Mucosa of descending colon (tissue), 3 donors: ENCODE results near the gene DOC2A. TPM values are rescaled to one million over a fixed set of nuclear protein-coding genes. Genes with fewer than 3 reads are reported as not detected.

Source experiments
- ATAC-seq: fragments of 200-7000 bp; cut with Tn5 transposase; one replicate; pipeline ENCODE4 v1.9.1; 2020; ENCODE audit warnings: mild to moderate bottlenecking, moderate library complexity
- DNase-seq, 3 donors: peaks; one replicate each; pipeline ENCODE4 v3.0.0-alpha.2; 2020
- H3K36me3 ChIP-seq: fragments of 200-600 bp; one replicate; pipeline ENCODE4 v1.8.0; 2021; ENCODE audit warnings: low read depth, mild to moderate bottlenecking
- H3K4me1 ChIP-seq: fragments of 200-600 bp; one replicate; pipeline ENCODE4 v1.8.0; 2021; ENCODE audit warnings: low read depth, mild to moderate bottlenecking
- H3K4me3 ChIP-seq: fragments of 200-600 bp; one replicate; pipeline ENCODE4 v1.8.0; 2021; ENCODE audit warnings: mild to moderate bottlenecking
- H3K9me3 ChIP-seq: fragments of 200-600 bp; one replicate; pipeline ENCODE4 v1.8.0; 2021; ENCODE audit warnings: mild to moderate bottlenecking
- intact Hi-C, 2 donors: fragments of 100-400 bp; cut with DNase I in 1 of 2; cut with micrococcal nuclease in 1 of 2; formaldehyde crosslinking; loops; one replicate each; pipeline versions ENCODE4 v1.11.0 to v1.11.1; 2022; cut with DNase I, micrococcal nuclease
- total RNA-seq, 3 donors: library from RNA; stranded (reverse); fragmentation: NEBNext Ultra II Directional in 2 of 3; extraction: Animal tissue kit (Norgen Biotek cat#: 25700) in 2 of 3; gene quantifications; one replicate each; pipeline versions ENCODE4 v1.2.1 to v1.2.4, GENCODE V29; 2021 to 2023
- TF ChIP-seq, protein P1 (sequence below): fragments of 200-600 bp; IDR thresholded peaks from one replicate; pipeline ENCODE4 v1.8.0; 2022; ENCODE audit warnings: antibody characterized with exemption, mild to moderate bottlenecking
- donor health status: DM: no; HTN: no; CAD: no; lungs with moderate emphysema.
- donor health status: DM: no; HTN: no; CAD: no.
- donor health status: DM: no; HTN: yes; CAD: no.

DOC2A gene
- total RNA-seq, 3 donors from 2014 or later: 5.2 to 16.8 (median 7.5) TPM

DNA sequence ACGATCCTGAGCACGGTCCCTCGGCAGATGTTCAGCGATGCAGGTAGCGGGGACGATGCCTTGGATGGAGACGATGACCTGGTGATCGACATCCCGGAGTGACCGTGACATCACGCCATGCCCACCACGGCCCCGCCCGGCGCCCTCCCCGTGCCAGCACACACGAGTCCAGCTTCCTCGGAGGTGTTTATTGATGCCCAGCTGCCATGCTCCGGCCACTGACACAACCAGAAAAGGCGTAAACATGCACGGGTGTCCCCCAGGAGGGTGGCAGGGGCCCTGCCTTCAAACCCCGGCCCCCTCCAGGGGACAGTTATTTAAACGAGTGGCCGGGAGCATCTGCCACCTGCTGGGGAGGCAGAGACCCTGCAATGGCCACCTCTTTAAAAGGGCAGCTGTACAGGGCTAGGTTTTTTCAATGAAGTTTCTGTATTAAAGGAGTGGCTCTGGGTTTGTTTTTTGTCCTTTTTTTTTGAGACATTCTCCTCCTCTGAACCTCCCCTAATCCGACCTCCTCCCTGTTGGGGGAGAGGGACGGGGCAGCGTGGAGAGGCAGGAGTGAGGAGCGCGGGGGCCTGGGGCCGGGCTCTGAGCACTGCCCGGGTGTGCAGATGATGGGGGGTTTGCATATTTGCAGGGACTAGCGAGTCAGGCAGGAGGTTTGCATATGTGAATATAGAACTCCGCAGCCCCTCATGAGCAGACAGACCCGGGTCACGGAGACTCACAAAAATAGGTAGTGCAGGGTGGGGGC is 5.3 kb downstream of the DOC2A start:
- Histone ChIP-seq H3K4me1 (peaks cover 2% of the 10 kb centered on the region), H3K4me3 (no peak overlapping the region), H3K9me3 (no peaks in the 10 kb centered on the region), H3K36me3 (no peaks in the 10 kb centered on the region)
- intact Hi-C loops: no loop called here
- DNase-seq (peak in 1 of 3 donors; percentile 45), ATAC-seq (peak; percentile 70)
- TF ChIP-seq, protein P1, sequence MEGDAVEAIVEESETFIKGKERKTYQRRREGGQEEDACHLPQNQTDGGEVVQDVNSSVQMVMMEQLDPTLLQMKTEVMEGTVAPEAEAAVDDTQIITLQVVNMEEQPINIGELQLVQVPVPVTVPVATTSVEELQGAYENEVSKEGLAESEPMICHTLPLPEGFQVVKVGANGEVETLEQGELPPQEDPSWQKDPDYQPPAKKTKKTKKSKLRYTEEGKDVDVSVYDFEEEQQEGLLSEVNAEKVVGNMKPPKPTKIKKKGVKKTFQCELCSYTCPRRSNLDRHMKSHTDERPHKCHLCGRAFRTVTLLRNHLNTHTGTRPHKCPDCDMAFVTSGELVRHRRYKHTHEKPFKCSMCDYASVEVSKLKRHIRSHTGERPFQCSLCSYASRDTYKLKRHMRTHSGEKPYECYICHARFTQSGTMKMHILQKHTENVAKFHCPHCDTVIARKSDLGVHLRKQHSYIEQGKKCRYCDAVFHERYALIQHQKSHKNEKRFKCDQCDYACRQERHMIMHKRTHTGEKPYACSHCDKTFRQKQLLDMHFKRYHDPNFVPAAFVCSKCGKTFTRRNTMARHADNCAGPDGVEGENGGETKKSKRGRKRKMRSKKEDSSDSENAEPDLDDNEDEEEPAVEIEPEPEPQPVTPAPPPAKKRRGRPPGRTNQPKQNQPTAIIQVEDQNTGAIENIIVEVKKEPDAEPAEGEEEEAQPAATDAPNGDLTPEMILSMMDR: peak; percentile 76

DNA sequence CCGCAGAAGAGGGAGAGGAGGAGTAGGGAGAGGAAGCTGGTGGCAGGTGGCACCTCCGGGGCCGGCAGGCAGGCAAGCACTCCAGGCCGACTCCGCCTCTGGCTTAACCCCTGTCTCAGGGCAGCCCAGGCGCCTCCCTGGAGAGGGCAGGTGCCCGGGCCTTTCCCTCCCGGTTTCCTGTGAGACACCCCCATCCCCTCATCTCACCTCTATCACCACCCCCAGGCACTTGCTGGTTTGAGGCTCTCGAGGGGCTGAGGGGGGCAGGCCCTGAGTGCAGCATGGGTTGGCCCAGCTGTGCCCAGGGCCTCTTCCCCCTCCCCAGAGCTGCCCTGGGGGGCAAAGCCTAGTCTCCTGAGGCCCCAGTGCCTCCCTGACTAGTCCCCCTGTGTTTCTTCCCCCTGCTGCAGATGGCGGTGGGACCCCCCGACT is 6.0 kb downstream of the DOC2A start:
- TF ChIP-seq, protein P1: no peak
- Histone ChIP-seq H3K36me3 (no peaks in the 10 kb centered on the region), H3K4me1 (no peaks in the 10 kb centered on the region), H3K4me3 (no peak overlapping the region), H3K9me3 (no peaks in the 10 kb centered on the region)
- DNase-seq (no peak), ATAC-seq (peak; percentile 54)
- intact Hi-C loops: no loop called here

DNA sequence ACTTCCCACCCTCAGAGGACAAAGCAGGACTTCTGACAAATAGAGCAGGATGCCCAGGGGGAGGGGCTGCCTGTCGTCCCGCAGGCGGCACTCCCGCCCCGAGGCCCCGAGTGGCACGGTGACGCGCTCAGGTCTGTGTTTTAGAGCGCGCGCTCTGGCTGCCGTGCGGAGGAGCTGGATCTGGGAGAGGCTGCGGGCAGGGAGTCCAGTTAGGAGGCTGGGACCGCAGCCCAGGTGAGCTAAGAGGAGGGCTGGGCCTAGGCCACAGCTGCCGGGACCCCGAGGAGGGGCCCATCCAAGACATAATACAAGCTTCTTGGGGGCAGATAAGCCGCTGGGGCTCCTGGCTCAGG is 6.4 kb downstream of the DOC2A start:
- Histone ChIP-seq H3K4me3 (no peak overlapping the region), H3K36me3 (no peaks in the 10 kb centered on the region), H3K4me1 (no peaks in the 10 kb centered on the region), H3K9me3 (no peaks in the 10 kb centered on the region)
- TF ChIP-seq, protein P1: no peak
- ATAC-seq (peak; percentile 21), DNase-seq (no peak)
- intact Hi-C loops: no loop called here

DNA sequence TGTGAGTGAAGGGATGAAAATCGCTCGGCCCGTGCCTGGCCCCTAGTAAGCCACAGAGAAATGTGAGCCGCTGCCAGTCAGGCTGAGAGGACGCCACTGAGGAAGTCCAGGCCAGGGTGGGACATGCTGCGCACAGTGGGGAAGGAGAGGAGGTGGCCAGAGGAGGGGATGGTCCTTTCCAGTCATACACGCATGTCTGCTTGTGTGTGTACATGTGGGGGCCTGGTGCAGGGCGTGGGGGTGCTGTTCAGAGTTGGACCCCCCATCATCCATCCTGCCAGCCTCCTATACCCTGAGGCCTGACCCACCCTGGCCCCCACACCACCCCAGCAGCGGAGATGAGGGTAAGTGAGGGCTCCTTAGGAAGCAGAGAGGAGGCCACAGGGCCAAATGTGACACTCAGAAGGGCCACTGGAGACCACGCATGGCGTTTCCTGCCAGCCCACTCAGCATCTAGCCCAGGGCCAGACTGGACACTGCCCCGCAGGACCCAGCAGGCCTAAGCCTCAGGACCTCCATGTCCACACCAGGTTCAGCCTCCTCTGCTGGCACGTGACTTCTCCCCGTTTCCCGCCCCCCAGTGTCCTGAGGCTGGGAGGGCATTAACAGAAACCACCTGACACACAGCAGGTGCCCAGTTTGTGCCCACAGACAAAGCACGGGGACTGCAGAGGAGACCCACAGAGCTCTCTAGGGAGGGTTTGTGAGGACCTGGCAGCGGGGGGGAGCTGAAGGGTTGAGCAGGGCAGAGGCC is 7.0 kb downstream of the DOC2A start:
- Histone ChIP-seq H3K4me3 (no peak overlapping the region), H3K4me1 (no peaks in the 10 kb centered on the region), H3K36me3 (no peaks in the 10 kb centered on the region), H3K9me3 (no peaks in the 10 kb centered on the region)
- intact Hi-C loops: no loop called here
- TF ChIP-seq, protein P1: no peak
- no peak for DNase-seq
- no peak for ATAC-seq

- TF ChIP-seq, protein P1: no peak
- intact Hi-C loops: no loop called here
- H3K4me1 ChIP-seq: no peaks in the 10 kb centered on the region
- H3K36me3 ChIP-seq: no peaks in the 10 kb centered on the region
- no peaks in the 10 kb centered on the region for H3K9me3 ChIP-seq
- no peak for DNase-seq
- no peak for ATAC-seq
- no peak overlapping the region for H3K4me3 ChIP-seq
Observed at GRCh38 chr16:30002614-30003346, 8.0 kb downstream of the DOC2A start.
